GM18499 (cell line): ENCODE data around the gene ANKMY1.

Experiments
- ATAC-seq: cut with Tn5 transposase; IDR thresholded peaks from one replicate; pipeline ENCODE4 v1.9.1; 2021; ENCODE audit warnings: moderate number of reproducible peaks; ENCODE audit not compliant: insufficient read depth, unreplicated experiment

ANKMY1 gene

DNA sequence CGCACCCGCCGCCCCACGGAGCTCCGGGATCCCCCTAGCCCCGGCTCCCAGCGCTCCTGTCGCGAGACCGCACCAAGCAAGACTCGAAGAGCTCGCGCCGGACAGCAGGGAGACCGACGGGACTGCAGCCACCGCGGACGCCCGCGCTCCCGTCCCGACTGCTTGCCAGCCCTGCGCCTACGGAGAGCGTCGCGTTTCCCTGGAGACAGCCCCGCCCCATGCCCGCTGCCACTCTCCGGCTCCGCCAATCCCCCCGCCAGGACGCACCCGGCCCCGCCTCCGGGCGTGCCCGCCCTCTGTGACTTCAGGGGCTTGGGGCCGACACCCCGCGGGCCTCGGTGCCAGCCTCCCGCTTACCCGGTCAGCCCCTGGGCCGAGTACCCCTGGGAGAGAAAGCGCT lies at the start of gene ANKMY1:
TSS of gene ANKMY1 (minus strand) at position 181 of the 400 bp plus-strand sequence. CDS start 653 bp downstream, outside the sequence.
- ATAC-seq: no peak

DNA sequence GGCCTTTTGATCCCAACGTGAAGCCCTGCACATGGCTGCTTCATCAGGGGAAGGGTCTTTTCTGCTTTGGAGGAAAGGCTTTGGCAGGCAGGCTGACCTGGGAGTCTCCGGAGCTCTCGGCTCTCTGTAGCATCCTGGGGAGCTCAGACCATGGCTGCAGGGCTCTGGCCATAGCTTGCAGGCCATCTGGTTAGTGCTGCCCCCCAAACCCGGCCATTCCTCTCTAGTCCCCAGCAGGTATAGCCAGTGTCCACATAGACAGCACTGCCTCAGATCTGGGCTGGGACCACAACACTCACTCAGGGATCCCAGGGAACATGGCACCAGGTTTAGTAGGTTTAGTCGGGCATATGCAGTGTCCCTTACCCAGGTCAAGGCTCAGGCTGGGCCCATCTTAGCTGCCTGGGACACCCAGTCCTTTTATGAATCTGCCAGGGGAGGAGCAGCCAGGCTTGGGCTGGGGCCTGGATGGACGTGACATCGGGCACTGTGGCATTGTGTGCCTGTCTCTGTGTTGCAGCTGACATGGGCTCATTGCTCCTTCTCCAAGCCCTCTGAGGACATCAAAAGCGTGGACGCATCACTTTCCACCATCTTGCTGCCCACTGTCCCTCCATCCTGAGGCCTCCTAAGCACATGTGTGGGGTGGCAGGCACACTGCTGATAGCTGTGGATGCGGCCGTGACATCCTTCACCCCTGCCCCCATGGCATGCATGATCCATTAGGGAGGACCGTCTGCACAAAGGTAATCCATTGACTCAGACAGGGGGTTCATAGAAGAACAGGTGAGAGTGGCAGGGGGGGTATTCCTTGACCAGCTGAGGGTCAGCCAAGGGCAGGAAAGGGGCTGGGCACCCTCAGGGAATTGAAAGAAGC lies 48.3 kb upstream of the ANKMY1 start:
- ATAC-seq: no peak

DNA sequence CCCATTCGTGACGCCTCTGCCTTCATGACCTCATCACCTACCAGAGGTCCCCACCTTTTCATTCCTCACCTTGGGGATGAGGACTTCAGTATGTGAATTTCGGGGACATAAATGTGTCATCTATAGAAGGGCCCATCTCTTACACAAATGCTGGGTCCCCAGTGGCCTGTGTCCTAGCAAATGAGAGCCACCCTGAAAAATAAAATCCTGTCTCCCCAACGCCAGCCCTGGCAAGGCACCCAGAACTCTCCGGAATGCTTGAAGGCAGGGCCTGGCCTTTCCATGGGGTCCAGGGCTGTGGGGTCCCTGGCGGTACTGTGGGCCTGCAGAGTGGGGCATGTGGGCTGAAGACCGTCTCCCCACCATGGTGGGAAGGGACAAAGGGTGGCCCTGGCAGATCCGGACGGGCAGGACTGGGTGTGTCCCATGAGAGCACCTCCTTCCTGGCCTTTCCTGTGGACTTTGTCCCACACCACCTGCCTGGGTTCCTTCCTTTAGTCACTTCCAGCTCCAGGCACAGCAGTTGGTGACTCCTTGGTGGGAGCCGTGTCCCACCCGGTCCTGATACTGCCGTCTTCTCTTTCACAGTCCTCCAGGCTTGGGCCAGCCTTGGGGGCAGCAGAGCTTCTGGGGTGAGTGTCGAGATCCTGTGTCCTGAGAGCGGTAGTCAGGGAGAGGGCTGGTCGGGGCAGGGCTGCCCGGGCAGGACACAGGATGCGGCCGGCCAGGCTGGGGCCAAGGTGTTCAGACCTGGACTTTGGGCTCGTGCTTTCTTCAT lies 47.3 kb upstream of the ANKMY1 start:
- no peak for ATAC-seq

DNA sequence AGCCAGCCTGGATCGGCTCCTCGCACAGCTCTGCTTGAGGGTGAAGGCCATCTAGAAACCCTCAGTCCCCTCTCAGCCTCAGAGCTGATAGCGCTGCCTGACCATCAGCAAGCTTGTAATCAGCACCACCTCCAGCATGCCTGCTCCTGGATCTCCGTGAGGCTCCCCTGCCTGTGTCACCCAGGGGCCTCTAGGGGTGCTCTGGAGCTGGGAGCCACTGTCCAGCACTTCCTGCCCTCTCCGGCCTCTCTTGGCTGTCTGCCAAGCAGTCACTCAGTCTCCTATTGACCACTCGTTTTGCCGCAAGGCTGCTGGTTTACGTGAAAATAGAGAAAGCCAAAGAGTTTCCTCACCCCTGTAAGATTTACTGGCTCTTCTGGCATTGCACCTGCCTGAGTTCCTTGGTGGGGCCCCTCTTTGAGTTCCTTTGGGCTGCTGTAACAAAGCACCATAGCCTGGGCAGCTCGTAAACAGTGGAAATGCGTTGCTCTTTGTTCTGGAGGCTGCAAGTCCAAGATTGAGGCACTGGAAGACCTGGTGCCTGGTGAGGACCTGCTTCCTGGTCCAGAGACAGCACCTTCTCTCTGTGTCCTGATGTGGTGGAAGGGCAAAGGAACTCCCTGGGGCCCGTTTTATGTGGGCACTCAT lies 46.6 kb upstream of the ANKMY1 start:
- ATAC-seq: no peak

DNA sequence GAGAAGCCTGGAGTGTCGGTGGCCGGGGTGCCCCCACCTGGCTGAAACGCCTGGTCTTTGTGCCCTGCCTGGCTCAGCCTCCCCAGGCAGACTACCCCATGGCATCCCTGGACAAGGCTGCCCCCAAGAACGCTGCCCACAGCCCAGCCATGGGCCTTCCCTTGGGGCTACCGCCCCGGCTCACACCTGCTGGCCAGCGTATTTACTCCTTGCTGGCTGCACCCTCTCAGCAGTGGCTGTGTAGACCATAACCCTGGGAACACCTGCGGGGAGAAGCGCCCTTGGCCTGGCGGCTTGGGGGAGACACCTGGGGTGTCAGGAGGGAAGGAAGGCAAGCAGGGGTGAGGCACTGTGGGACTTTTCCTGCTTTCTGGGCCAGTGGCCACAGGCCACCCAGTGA lies 46.1 kb upstream of the ANKMY1 start:
- no peak for ATAC-seq

GRCh38 chr2:240603081-240603835 lies 45.5 kb upstream of the ANKMY1 start:
- ATAC-seq: no peak

DNA sequence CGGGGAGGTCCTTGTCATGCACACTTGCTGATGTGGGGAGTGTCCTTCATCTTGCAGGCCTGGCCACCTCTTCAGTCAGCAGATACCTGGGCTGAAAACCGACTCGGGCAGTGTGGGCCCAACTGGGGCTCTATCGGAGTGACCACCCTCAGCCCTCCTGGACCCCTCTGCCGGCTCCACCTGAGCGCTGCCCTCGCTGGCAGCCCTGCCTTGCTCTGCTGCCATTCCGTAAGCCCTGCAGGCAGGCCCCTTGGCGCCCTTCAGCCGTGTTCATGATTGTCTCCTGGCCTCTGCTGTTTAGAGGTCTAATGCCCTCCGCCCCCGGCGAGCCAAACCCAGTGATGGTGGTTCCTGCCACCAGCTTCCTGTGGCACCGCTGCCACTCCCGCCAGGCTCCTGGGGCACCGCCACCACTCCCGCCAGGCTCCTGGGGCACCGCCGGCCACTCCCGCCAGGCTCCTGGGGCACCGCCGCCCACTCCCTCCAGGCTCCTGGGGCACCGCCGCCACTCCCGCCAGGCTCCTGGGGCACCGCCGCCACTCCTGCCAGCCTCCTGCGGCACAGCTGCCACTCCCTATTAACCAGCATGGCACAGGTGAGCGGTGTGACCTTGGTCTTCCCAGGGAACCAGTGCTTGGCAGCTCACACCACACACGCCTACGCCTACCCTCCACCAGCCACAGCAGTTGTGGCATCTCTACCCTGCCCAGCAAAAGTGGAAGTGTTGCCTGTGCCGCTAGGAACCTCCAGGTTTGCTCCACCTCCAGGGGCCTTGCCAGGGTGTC lies 44.7 kb upstream of the ANKMY1 start:
- ATAC-seq: no peak

DNA sequence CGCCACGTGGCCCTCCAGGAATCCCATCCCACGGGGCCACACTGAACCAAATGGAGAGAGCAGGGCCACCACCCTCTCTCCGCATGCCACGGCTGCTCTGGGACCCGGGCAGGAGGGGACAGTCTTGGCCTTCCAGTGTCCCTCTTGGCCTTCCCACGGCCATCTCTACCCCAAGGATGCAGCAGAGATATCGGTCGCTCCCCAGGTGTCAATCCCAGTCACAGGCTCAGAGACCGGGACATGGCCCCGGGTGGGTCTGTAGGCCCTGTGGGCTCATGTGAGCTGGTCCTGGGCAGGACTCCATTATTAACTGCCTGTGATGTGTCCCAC lies 44.0 kb upstream of the ANKMY1 start:
- ATAC-seq: no peak

- no peak for ATAC-seq
Measured at GRCh38 chr2:240601061-240601830, 43.5 kb upstream of the ANKMY1 start.

- no peak for ATAC-seq
Measured at GRCh38 chr2:240600451-240600961, 42.7 kb upstream of the ANKMY1 start.

GRCh38 chr2:240599141-240599583 lies 41.4 kb upstream of the ANKMY1 start:
- ATAC-seq: no peak

- no peak for ATAC-seq
Measured at GRCh38 chr2:240598311-240598911, 40.6 kb upstream of the ANKMY1 start.

GRCh38 chr2:240597419-240598181 lies 39.8 kb upstream of the ANKMY1 start:
- ATAC-seq: no peak

DNA sequence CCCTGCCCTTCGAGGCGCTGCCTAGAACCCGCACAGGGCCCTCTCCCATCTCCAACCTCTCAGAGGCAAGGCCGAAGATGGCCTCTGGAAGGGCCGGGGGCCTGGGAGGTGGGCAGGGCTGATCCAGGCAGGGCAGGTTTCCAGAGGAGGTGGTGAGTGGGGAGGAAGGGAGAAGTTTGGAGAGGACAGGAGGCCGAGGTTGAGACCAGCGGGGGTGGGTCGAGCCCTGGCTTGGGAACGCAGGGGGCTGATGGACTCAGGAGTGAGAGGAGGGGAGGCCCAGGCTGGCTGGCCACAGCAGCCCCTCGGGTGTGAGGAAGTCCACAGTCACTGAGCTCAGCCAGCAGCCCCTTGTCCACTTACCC lies 39.2 kb upstream of the ANKMY1 start:
- no peak for ATAC-seq

- no peak for ATAC-seq
Measured at GRCh38 chr2:240596491-240596931, 38.7 kb upstream of the ANKMY1 start.

DNA sequence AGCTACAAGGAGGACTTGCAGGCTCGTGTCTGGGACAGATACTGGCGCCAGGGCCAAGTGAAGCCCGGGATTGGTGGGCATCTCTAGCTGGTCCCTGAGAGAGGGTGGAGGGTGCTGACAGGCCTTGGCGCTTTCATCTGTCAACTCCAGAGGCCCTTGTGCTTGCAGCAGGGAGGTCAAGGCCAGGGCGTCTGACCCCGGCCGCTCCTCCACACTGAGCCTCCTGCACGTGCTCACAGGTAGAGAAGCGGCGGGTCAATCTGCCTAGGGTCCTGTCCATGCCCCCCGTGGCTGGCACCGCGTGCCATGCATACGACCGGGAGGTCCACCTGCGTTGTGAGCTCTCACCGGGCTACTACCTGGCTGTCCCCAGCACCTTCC lies 38.3 kb upstream of the ANKMY1 start:
- no peak for ATAC-seq

DNA sequence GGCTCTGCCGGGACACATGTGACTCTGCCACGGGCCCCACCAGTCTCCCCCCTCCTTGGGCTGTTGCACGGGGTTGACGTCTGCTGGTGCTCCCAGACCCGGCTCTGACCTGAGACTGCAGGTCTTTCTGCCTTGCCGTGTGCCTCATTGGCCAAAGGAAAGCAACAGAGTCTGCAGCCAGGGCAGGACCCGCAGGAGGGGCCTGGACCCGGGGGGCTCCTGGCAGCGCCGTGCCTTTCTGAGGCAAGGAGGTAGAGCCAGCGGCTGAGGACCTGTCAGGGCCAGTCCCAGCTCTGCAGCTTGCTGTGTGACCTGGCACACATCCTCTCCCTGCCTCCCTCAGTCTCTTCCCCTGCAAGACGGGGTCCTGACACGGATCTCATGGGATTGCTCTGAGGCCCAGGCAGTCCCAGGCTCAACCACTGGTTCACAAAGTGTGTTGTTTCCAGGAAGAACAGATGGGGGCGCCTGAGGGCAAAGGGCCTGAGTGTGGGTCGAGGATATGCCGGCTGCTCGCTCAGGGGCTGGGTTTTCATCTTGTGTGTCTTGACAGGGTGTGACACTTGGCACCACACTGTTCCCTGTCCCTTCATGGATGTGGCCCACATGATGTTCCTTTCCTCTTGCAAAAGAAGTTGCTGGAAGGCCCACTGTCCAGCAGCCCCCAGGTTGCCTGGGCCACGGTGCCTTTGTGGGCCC lies 37.7 kb upstream of the ANKMY1 start:
- no peak for ATAC-seq
